ENCODE results near the gene CHMP3. TPM values are rescaled to one million over a fixed set of nuclear protein-coding genes. Genes with fewer than 3 reads are reported as not detected.

The CHMP3 gene
- total RNA-seq, 1 experiment from 2014 or later = 123 TPM

DNA sequence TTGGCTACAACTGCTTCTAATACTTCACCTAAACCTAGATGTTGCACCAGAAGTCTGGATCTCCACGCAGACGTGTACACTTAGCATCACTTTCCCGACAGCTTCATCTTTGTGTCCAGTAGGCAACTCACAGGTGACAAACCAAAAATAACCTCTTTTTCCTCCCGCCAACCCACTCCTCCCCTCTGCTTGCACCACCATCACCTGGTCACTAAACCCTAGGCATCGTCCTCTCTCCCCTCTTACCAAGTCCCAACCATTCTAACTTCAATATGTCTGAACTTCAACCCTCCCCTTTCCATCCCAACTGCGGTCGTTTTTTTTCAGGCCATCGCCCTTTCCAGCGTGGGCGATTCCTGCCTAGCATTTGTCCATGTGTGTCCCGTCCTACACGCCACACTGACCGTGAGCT is 413 bp upstream of the CHMP3 start:
- intact Hi-C loops (cut with micrococcal nuclease) = loop anchor here (2.0 kb wide), 2 partner anchors 59 to 123 kb away; partner anchors contain the start of genes KDM3A and RNF103

DNA sequence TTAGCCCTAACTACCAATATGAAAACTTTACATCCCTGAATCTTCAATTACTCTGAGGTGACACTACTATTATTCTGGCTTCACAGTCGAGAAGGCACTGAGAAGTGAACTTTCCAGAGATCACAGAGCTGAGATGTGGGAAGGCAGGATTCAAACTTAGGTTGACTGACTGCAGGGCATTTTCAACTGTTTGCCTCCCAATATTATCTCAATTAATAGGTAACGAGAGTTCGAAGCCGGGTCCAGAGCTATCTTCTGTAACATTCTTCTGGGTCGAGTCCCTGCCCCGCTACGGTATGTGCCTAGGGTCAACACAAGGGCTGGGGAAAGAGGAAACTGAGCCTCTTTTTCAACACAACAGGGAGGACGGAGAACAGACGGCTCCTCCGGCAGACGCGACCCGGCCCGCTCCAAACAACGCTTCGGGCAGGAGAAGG is 740 bp downstream of the CHMP3 start:
- peak overlapping the region; percentile 94 for H3K4me3 Mint-ChIP-seq (ENCODE audit: unreplicated experiment)
- BruUV-seq (replicated peaks) = no TSS peak
- ChIA-PET POLR2A (interaction anchor here (0.6 to 3.3 kb wide), 21 partner anchors 10 to 790 kb away, joined by 3 to 48 read pairs (median 4); partner anchors contain the start of genes IMMT and KDM3A), CTCF (interaction anchor here (1.1 kb wide), 2 partner anchors 44 to 76 kb away, joined by 3 to 4 read pairs; no protein-coding TSS in a partner anchor)
- no peak for DNase-seq (ENCODE audit: unreplicated experiment)
- H3K9me3 Mint-ChIP-seq (ENCODE audit: unreplicated experiment) = no peaks in the 10 kb centered on the region
- peaks cover 26% of the 10 kb centered on the region for H3K4me1 Mint-ChIP-seq (ENCODE audit: insufficient read depth, unreplicated experiment)
- peak overlapping the region; percentile 100 for H3K27ac Mint-ChIP-seq (ENCODE audit: low read depth, unreplicated experiment)
- intact Hi-C loops (cut with micrococcal nuclease) = loop anchor here (2.0 kb wide), 2 partner anchors 60 to 122 kb away; partner anchors contain the start of genes KDM3A and RNF103
- peaks cover 16% of the 10 kb centered on the region for H3K36me3 Mint-ChIP-seq (ENCODE audit: insufficient read depth, unreplicated experiment)
- no peaks in the 10 kb centered on the region for H3K27me3 Mint-ChIP-seq (ENCODE audit: insufficient read depth, unreplicated experiment)
- TF ChIP-seq, protein P1, sequence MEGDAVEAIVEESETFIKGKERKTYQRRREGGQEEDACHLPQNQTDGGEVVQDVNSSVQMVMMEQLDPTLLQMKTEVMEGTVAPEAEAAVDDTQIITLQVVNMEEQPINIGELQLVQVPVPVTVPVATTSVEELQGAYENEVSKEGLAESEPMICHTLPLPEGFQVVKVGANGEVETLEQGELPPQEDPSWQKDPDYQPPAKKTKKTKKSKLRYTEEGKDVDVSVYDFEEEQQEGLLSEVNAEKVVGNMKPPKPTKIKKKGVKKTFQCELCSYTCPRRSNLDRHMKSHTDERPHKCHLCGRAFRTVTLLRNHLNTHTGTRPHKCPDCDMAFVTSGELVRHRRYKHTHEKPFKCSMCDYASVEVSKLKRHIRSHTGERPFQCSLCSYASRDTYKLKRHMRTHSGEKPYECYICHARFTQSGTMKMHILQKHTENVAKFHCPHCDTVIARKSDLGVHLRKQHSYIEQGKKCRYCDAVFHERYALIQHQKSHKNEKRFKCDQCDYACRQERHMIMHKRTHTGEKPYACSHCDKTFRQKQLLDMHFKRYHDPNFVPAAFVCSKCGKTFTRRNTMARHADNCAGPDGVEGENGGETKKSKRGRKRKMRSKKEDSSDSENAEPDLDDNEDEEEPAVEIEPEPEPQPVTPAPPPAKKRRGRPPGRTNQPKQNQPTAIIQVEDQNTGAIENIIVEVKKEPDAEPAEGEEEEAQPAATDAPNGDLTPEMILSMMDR (IDR thresholded peaks at IDR 0.05; ENCODE audit: unreplicated experiment) = no peak

More for the DNA sequence above, 413 bp upstream of the CHMP3 start:
- Mint-ChIP-seq H3K27me3 (ENCODE audit: insufficient read depth, unreplicated experiment) (no peaks in the 10 kb centered on the region), H3K4me1 (ENCODE audit: insufficient read depth, unreplicated experiment) (peaks cover 22% of the 10 kb centered on the region), H3K36me3 (ENCODE audit: insufficient read depth, unreplicated experiment) (peaks cover 16% of the 10 kb centered on the region), H3K4me3 (ENCODE audit: unreplicated experiment) (peak overlapping the region; percentile 94), H3K27ac (ENCODE audit: low read depth, unreplicated experiment) (peak overlapping the region; percentile 100), H3K9me3 (ENCODE audit: unreplicated experiment) (no peaks in the 10 kb centered on the region)
- TF ChIP-seq, protein P1 (IDR thresholded peaks at IDR 0.05; ENCODE audit: unreplicated experiment) = no peak
- DNase-seq (ENCODE audit: unreplicated experiment) = no peak
- CTCF ChIA-PET = interaction anchor here (0.6 to 0.7 kb wide), 2 partner anchors 9 to 45 kb away, joined by 3 to 4 read pairs; no protein-coding TSS in a partner anchor
- POLR2A ChIA-PET = interaction anchor here (0.6 to 3.3 kb wide), 9 partner anchors 11 to 140 kb away, joined by 3 to 48 read pairs (median 4); no protein-coding TSS in a partner anchor
- BruUV-seq (replicated peaks) = TSS peak; percentile 97

GRCh38 chr2:86557836-86558235 is 5.4 kb downstream of the CHMP3 start:
- no peaks in the 10 kb centered on the region for H3K27me3 Mint-ChIP-seq (ENCODE audit: insufficient read depth, unreplicated experiment)
- H3K9me3 Mint-ChIP-seq (ENCODE audit: unreplicated experiment) = no peaks in the 10 kb centered on the region
- CTCF ChIA-PET = no interaction called here
- no TSS peak for BruUV-seq (replicated peaks)
- TF ChIP-seq, protein P1 (IDR thresholded peaks at IDR 0.05; ENCODE audit: unreplicated experiment) = no peak
- POLR2A ChIA-PET = no interaction called here
- H3K27ac Mint-ChIP-seq (ENCODE audit: low read depth, unreplicated experiment) = no peak overlapping the region
- H3K4me1 Mint-ChIP-seq (ENCODE audit: insufficient read depth, unreplicated experiment) = peaks cover 19% of the 10 kb centered on the region
- H3K4me3 Mint-ChIP-seq (ENCODE audit: unreplicated experiment) = no peak overlapping the region
- intact Hi-C loops (cut with micrococcal nuclease) = no loop called here
- peaks cover 5% of the 10 kb centered on the region for H3K36me3 Mint-ChIP-seq (ENCODE audit: insufficient read depth, unreplicated experiment)
- no peak for DNase-seq (ENCODE audit: unreplicated experiment)

DNA sequence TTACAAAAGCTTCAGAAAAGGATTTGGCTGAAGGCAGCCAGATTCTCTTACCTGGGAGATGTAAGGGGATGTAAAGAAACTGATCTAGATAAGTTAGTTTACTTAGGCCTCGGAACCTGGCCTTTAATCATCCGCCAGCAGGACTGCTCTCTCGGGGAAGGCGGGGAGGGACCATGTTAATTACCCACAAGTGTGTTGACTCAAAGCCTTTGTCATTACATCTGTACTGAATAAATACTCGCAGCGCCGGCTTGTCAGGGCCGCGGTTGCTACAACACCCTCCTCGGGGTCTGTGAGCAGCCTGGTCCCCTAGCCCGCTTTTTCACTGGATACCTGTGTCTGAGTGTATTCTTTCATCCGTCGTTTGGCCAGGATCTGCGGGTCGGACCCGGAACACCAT is 6.7 kb downstream of the CHMP3 start:
- Mint-ChIP-seq H3K27me3 (ENCODE audit: insufficient read depth, unreplicated experiment) (no peaks in the 10 kb centered on the region), H3K4me1 (ENCODE audit: insufficient read depth, unreplicated experiment) (peaks cover 12% of the 10 kb centered on the region), H3K9me3 (ENCODE audit: unreplicated experiment) (no peaks in the 10 kb centered on the region), H3K4me3 (ENCODE audit: unreplicated experiment) (no peak overlapping the region), H3K36me3 (ENCODE audit: insufficient read depth, unreplicated experiment) (peaks cover 5% of the 10 kb centered on the region), H3K27ac (ENCODE audit: low read depth, unreplicated experiment) (no peak overlapping the region)
- intact Hi-C loops (cut with micrococcal nuclease) = no loop called here
- ChIA-PET CTCF (interaction anchor here (0.8 to 1.7 kb wide), 2 partner anchors 25 to 44 kb away, joined by 3 to 6 read pairs; no protein-coding TSS in a partner anchor), POLR2A (interaction anchor here (1.1 kb wide), 1 partner anchor 116 kb away, joined by 3 read pairs; the partner anchor contains the start of gene KDM3A)
- BruUV-seq (replicated peaks) = no TSS peak
- TF ChIP-seq, protein P1 (IDR thresholded peaks at IDR 0.05; ENCODE audit: unreplicated experiment) = no peak
- no peak for DNase-seq (ENCODE audit: unreplicated experiment)

Measured in MCF 10A (cell line).